Activated T-cell treated with anti-CD3 and anti-CD28 coated beads, Interleukin-2, amount 50 U/mL, for 24 hours (primary cell): Measurements from ENCODE around the gene CIITA.
A peak's percentile ranks its signal among the peaks of the same experiment; 100 is the strongest.
"Not testable (repeated sequence)": the region's sequence is repeated elsewhere in the genome, so short reads cannot be mapped to it uniquely, and the experiment has no call there.

Experiments
- DNase-seq: peaks from one replicate; pipeline ENCODE4 v3.0.0-alpha.2; 2020
- H3K27ac Mint-ChIP-seq: 2 replicates; pipeline ENCODE4 v1.8.0; 2020; ENCODE audit warnings: mild to moderate bottlenecking, mixed read lengths
- H3K27me3 Mint-ChIP-seq: 2 replicates; pipeline ENCODE4 v1.8.0; 2020; ENCODE audit warnings: mixed read lengths
- H3K36me3 Mint-ChIP-seq: 2 replicates; pipeline ENCODE4 v1.8.0; 2020; ENCODE audit warnings: low read depth, mixed read lengths
- H3K4me1 Mint-ChIP-seq: 2 replicates; pipeline ENCODE4 v1.8.0; 2020; ENCODE audit warnings: low read depth, mixed read lengths
- H3K4me3 Mint-ChIP-seq: 2 replicates; pipeline ENCODE4 v1.8.0; 2020; ENCODE audit warnings: mild to moderate bottlenecking, moderate library complexity, mixed read lengths
- H3K9me3 Mint-ChIP-seq: 2 replicates; pipeline ENCODE4 v1.8.0; 2020; ENCODE audit warnings: mixed read lengths

Gene CIITA

DNA sequence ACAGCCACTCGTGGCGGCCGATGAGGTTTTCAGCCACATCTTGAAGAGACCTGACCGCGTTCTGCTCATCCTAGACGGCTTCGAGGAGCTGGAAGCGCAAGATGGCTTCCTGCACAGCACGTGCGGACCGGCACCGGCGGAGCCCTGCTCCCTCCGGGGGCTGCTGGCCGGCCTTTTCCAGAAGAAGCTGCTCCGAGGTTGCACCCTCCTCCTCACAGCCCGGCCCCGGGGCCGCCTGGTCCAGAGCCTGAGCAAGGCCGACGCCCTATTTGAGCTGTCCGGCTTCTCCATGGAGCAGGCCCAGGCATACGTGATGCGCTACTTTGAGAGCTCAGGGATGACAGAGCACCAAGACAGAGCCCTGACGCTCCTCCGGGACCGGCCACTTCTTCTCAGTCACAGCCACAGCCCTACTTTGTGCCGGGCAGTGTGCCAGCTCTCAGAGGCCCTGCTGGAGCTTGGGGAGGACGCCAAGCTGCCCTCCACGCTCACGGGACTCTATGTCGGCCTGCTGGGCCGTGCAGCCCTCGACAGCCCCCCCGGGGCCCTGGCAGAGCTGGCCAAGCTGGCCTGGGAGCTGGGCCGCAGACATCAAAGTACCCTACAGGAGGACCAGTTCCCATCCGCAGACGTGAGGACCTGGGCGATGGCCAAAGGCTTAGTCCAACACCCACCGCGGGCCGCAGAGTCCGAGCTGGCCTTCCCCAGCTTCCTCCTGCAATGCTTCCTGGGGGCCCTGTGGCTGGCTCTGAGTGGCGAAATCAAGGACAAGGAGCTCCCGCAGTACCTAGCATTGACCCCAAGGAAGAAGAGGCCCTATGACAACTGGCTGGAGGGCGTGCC, 30.1 kb downstream of the CIITA start:
- no peak for DNase-seq
- Mint-ChIP-seq H3K4me3 (no peak overlapping the region), H3K4me1 (no peaks in the 10 kb centered on the region), H3K27me3 (no peaks in the 10 kb centered on the region), H3K36me3 (no peaks in the 10 kb centered on the region), H3K27ac (no peak overlapping the region), H3K9me3 (peaks cover 8% of the 10 kb centered on the region)

- no peaks in the 10 kb centered on the region for H3K4me1 Mint-ChIP-seq
- H3K36me3 Mint-ChIP-seq, result no peaks in the 10 kb centered on the region
- H3K27me3 Mint-ChIP-seq, result no peaks in the 10 kb centered on the region
- no peak for DNase-seq
- peaks cover 6% of the 10 kb centered on the region for H3K9me3 Mint-ChIP-seq
- H3K4me3 Mint-ChIP-seq, result no peak overlapping the region
- H3K27ac Mint-ChIP-seq, result no peak overlapping the region
Measured at GRCh38 chr16:10907757-10908045, 30.7 kb downstream of the CIITA start.

DNA sequence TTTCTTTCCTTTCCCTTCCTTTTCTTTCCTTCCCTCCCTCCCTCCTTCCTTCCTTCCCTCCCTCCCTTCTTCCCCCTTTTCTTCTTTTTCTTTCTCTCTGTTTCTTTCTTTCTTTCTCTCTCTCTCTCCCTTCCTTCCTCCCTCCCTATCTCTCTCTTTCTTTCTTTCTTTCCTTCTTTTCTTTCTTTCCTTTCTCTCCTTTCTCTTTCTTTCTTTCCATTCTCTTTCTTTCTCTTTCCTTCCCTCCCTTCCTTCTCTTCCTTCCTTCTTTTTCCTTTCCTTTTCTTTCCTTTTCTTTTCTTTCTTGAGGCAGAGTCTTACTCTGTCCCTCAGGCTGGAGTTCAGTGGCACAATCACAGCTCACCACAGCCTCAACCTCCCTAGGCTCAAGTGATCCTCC, 34.3 kb downstream of the CIITA start:
- Mint-ChIP-seq H3K27ac (no peak overlapping the region), H3K27me3 (no peaks in the 10 kb centered on the region), H3K4me3 (no peak overlapping the region), H3K36me3 (no peaks in the 10 kb centered on the region), H3K9me3 (no peaks in the 10 kb centered on the region), H3K4me1 (peaks cover 11% of the 10 kb centered on the region)
- no peak for DNase-seq

- Mint-ChIP-seq H3K4me1 (peaks cover 21% of the 10 kb centered on the region), H3K36me3 (no peaks in the 10 kb centered on the region), H3K27me3 (no peaks in the 10 kb centered on the region), H3K9me3 (no peaks in the 10 kb centered on the region), H3K4me3 (no peak overlapping the region), H3K27ac (no peak overlapping the region)
- no peak for DNase-seq
Measured at GRCh38 chr16:10916534-10916933, 39.5 kb downstream of the CIITA start.

GRCh38 chr16:10918294-10919002, 41.4 kb downstream of the CIITA start:
- DNase-seq, result peak; percentile 87
- H3K4me3 Mint-ChIP-seq, result no peak overlapping the region
- no peaks in the 10 kb centered on the region for H3K27me3 Mint-ChIP-seq
- H3K9me3 Mint-ChIP-seq, result no peaks in the 10 kb centered on the region
- peaks cover 21% of the 10 kb centered on the region for H3K4me1 Mint-ChIP-seq
- peaks cover 7% of the 10 kb centered on the region for H3K36me3 Mint-ChIP-seq
- no peak overlapping the region for H3K27ac Mint-ChIP-seq

- peaks cover 21% of the 10 kb centered on the region for H3K4me1 Mint-ChIP-seq
- DNase-seq, result no peak
- H3K27ac Mint-ChIP-seq, result no peak overlapping the region
- H3K4me3 Mint-ChIP-seq, result no peak overlapping the region
- H3K27me3 Mint-ChIP-seq, result no peaks in the 10 kb centered on the region
- H3K9me3 Mint-ChIP-seq, result no peaks in the 10 kb centered on the region
- H3K36me3 Mint-ChIP-seq, result peaks cover 12% of the 10 kb centered on the region
Measured at GRCh38 chr16:10919003-10919351, 42.0 kb downstream of the CIITA start.

DNA sequence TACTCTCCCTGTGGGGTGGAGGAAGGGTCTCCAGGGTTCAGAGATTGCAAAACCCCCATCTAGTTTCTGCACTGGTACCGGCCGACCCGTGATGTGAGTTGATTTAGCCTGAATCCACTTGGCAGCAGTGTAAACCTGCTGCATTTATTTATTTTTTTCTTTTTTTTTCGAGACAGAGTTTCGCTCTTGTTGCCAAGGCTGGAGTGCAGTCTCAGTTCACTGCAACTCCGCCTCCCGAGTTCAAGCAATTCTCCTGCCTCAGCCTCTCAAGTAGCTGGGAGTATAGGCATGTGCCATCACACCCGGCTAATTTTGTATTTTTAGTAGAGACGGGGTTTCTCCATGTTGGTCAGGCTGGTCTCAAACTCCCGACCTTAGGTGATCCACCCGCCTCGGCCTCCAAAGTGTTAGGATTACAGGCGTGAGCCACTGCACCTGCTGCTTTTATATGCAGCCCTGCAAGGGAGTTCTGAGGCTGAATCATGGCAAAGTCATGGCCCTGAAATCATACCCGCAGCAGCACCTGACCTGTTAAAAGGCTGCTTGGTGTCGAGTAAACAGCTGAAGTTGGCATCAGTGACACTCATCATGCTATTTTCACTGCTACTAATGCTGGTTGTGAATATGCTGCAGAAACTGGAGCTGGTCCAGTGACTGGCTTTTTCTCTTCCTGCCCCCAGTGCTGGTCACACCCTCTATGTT, 43.9 kb downstream of the CIITA start:
- DNase-seq, result no peak
- no peak overlapping the region for H3K27ac Mint-ChIP-seq
- no peaks in the 10 kb centered on the region for H3K27me3 Mint-ChIP-seq
- H3K9me3 Mint-ChIP-seq, result no peaks in the 10 kb centered on the region
- H3K4me3 Mint-ChIP-seq, result no peak overlapping the region
- H3K4me1 Mint-ChIP-seq, result peaks cover 13% of the 10 kb centered on the region
- peaks cover 28% of the 10 kb centered on the region for H3K36me3 Mint-ChIP-seq

DNA sequence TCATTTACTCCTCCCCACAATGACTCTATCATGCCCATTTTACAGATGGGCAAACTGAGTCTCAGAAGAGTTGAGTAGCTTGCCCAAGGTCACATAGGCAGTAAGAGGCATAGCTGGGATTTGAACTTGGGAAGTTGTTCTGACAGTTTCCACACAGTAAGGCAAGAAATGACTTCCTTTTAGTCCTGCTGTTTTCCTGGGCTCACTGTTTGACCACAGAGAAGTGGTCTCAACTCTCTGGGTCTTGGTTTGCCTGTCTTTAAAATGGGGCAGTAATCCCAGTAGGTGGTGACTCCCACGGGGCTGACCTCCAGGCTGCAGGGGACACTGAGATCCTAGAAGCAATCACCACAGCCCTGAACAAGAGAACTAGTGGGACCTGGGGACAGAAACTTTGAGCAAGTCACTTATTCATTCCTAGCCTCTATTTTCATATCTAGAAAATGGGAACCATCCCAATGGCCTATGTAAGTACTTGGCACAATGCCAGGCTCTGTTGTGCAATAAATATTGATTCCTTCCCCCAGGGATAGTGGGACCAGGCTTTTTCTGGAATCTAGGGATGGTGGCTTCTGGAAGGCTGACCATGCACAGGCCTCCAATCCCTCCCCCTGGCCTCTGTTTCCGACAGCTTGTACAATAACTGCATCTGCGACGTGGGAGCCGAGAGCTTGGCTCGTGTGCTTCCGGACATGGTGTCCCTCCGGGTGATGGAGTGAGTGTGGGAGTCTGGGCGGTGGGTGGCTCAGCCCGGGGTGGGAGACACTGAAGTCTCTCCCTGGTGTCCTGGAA, 44.7 kb downstream of the CIITA start:
- Mint-ChIP-seq H3K4me3 (no peak overlapping the region), H3K27me3 (no peaks in the 10 kb centered on the region), H3K9me3 (no peaks in the 10 kb centered on the region), H3K4me1 (peaks cover 6% of the 10 kb centered on the region), H3K36me3 (peaks cover 36% of the 10 kb centered on the region), H3K27ac (no peak overlapping the region)
- DNase-seq, result no peak

- Mint-ChIP-seq H3K36me3 (peaks cover 44% of the 10 kb centered on the region), H3K27ac (no peak overlapping the region), H3K27me3 (no peaks in the 10 kb centered on the region), H3K9me3 (no peaks in the 10 kb centered on the region), H3K4me3 (no peak overlapping the region), H3K4me1 (peaks cover 6% of the 10 kb centered on the region)
- DNase-seq, result no peak
Measured at GRCh38 chr16:10922328-10923145, 45.5 kb downstream of the CIITA start.

DNA sequence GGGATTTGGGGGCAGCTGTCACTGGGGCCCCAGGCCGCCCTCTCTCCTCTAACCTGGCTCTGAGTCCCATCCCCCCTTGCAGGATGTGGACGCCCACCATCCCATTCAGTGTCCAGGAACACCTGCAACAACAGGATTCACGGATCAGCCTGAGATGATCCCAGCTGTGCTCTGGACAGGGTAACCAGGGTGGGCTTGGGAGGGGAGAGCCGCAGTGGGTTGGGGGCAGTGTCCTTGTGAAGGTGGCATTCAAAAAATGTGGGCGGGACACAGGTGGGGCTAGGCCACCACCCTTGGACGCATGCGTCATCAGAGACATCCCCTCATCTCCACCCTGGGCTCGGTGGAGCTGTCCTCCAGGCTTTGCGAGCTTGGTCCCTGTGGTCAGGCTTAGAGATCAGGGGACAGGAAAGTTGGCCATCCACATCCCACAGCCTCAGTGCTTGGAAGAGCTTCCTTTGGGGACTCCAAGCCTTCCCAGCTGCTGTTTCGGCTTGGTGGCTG, 46.2 kb downstream of the CIITA start:
- DNase-seq, result no peak
- no peak overlapping the region for H3K4me3 Mint-ChIP-seq
- H3K27ac Mint-ChIP-seq, result no peak overlapping the region
- H3K4me1 Mint-ChIP-seq, result peaks cover 5% of the 10 kb centered on the region
- no peaks in the 10 kb centered on the region for H3K27me3 Mint-ChIP-seq
- no peaks in the 10 kb centered on the region for H3K9me3 Mint-ChIP-seq
- peaks cover 51% of the 10 kb centered on the region for H3K36me3 Mint-ChIP-seq

GRCh38 chr16:10923650-10924214, 46.7 kb downstream of the CIITA start:
- H3K9me3 Mint-ChIP-seq, result no peaks in the 10 kb centered on the region
- peaks cover 2% of the 10 kb centered on the region for H3K4me1 Mint-ChIP-seq
- DNase-seq, result no peak
- H3K27ac Mint-ChIP-seq, result no peak overlapping the region
- peaks cover 56% of the 10 kb centered on the region for H3K36me3 Mint-ChIP-seq
- no peaks in the 10 kb centered on the region for H3K27me3 Mint-ChIP-seq
- H3K4me3 Mint-ChIP-seq, result no peak overlapping the region

- H3K27ac Mint-ChIP-seq, H3K9me3 Mint-ChIP-seq, H3K4me1 Mint-ChIP-seq, DNase-seq, H3K4me3 Mint-ChIP-seq, H3K27me3 Mint-ChIP-seq: not testable (repeated sequence)
- peaks cover 72% of the 10 kb centered on the region for H3K36me3 Mint-ChIP-seq
Measured at GRCh38 chr16:10925285-10925684, 48.3 kb downstream of the CIITA start.

- Mint-ChIP-seq H3K4me3 (no peak overlapping the region), H3K9me3 (no peaks in the 10 kb centered on the region), H3K27ac (no peak overlapping the region), H3K4me1 (peaks cover 10% of the 10 kb centered on the region), H3K36me3 (peaks cover 76% of the 10 kb centered on the region), H3K27me3 (no peaks in the 10 kb centered on the region)
- DNase-seq, result no peak
Measured at GRCh38 chr16:10926094-10926493, 49.1 kb downstream of the CIITA start.
